Right lobe of liver (tissue), 6 donors: ENCODE data around the gene DLL1. TPM values are rescaled to one million over a fixed set of nuclear protein-coding genes. Genes with fewer than 3 reads are reported as not detected.

Source experiments
- ATAC-seq, 4 donors: fragments of 200-7000 bp; cut with Tn5 transposase; one replicate each; pipeline ENCODE4 v1.9.1; 2020; ENCODE audit warnings: mild to moderate bottlenecking in 4 of 4, moderate library complexity in 4 of 4
- DNase-seq, 3 donors: peaks; one replicate each; pipeline ENCODE4 v3.0.0-alpha.2; 2020
- H3K27ac ChIP-seq, 3 donors: fragments of 200-600 bp; one replicate each; pipeline ENCODE4 v1.8.0; 2022
- H3K27me3 ChIP-seq, 2 donors: fragments of 200-600 bp; one replicate each; pipeline ENCODE4 v1.8.0; 2022
- H3K36me3 ChIP-seq, 4 donors: fragments of 200-600 bp; sonication (generic) in 1 of 4; one replicate each; pipeline versions ENCODE4 v1.5.1 to v1.8.0; 2017 to 2022; ENCODE audit warnings: control low read depth in 1 of 4
- H3K4me1 ChIP-seq, 4 donors: fragments of 200-600 bp; sonication (generic) in 1 of 4; one replicate each; pipeline versions ENCODE4 v1.5.1 to v1.8.0; 2017 to 2022; ENCODE audit warnings: control low read depth in 1 of 4
- H3K4me3 ChIP-seq, 3 donors: fragments of 200-600 bp; one replicate each; pipeline ENCODE4 v1.8.0; 2022
- H3K9me3 ChIP-seq, 4 donors: fragments of 200-600 bp; sonication (generic) in 1 of 4; one replicate each; pipeline versions ENCODE4 v1.5.1 to v1.8.0; 2017 to 2022; ENCODE audit warnings: control low read depth in 1 of 4
- CTCF ChIP-seq, 4 donors: fragments of 200-600 bp in 3 of 4; fragments of 450-650 bp in 1 of 4; IDR thresholded peaks; one replicate each; pipeline versions ENCODE4 v1.5.1 to v1.8.0; 2016 to 2022; ENCODE audit warnings: antibody characterized with exemption in 4 of 4, mild to moderate bottlenecking in 2 of 4
- POLR2A ChIP-seq: fragments of 450-650 bp; IDR thresholded peaks from one replicate; pipeline ENCODE4 v1.6.1; 2017; ENCODE audit warnings: antibody characterized with exemption, mild to moderate bottlenecking
- WGBS: methylation state at CpG from one replicate; pipeline ENCODE4 v1.1.6; 2018; ENCODE audit warnings: low coverage, low lambda C conversion rate; ENCODE audit not compliant: insufficient coverage; ENCODE audit errors: missing lambda C conversion rate; 5-methylcytosine and 5-hydroxymethylcytosine counted together
- intact Hi-C, 2 donors: fragments of 100-400 bp; cut with DNase I; formaldehyde crosslinking; loops; one replicate each; pipeline versions ENCODE4 v1.11.2 to v1.14.1; 2022
- total RNA-seq, 6 experiments: library from RNA; depleted of rRNA in 2 of 6; stranded (reverse); fragments of >200 nt in 2 of 6; fragmentation: NEBNext Ultra II Directional in 3 of 6; extraction: Animal tissue kit (Norgen Biotek cat#: 25700) in 3 of 6; gene quantifications; one replicate each; pipeline versions ENCODE4 v1.1.0 to v1.2.4, GENCODE V29; 2016 to 2023
- donor health status: DM: no; HTN: yes; CAD: no.
- donor health status: DM: no; HTN: no; CAD: no.
- donor health status: DM: no; HTN: no; CAD: no.
- donor health status: DM: no; HTN: yes; CAD: no.
- donor health status: DM: no; HTN: yes; CAD: no.

DLL1 gene
- total RNA-seq, 6 experiments from 2014 or later = 2.0 to 9.6 (median 3.4) TPM

GRCh38 chr6:170316071-170316470, 25.2 kb upstream of the DLL1 start:
- no peak for DNase-seq
- 94% methylated on average over 4 of the region's 4 CpGs for WGBS
- Histone ChIP-seq H3K4me3 (no peak overlapping the region), H3K4me1 (no peaks in the 10 kb centered on the region), H3K27ac (no peak overlapping the region), H3K36me3 (peaks cover 0 to 10% (median 0%) of the 10 kb centered on the region in 4 donors), H3K9me3 (no peaks in the 10 kb centered on the region), H3K27me3 (no peaks in the 10 kb centered on the region)
- intact Hi-C loops = no loop called here
- no peak for ATAC-seq
- no peak for TF ChIP-seq CTCF (IDR thresholded peaks at IDR 0.05)
- no peak for TF ChIP-seq POLR2A

GRCh38 chr6:170314983-170315382, 24.1 kb upstream of the DLL1 start:
- Histone ChIP-seq H3K27me3 (no peaks in the 10 kb centered on the region), H3K4me1 (no peaks in the 10 kb centered on the region), H3K9me3 (no peaks in the 10 kb centered on the region), H3K4me3 (no peak overlapping the region), H3K36me3 (peaks cover 0 to 10% (median 0%) of the 10 kb centered on the region in 4 donors), H3K27ac (no peak overlapping the region)
- no peak for ATAC-seq
- TF ChIP-seq CTCF (IDR thresholded peaks at IDR 0.05) (no peak), POLR2A (no peak)
- DNase-seq = no peak
- intact Hi-C loops = no loop called here
- WGBS = 86% methylated on average over 3 of the region's 5 CpGs

GRCh38 chr6:170313716-170314295, 22.9 kb upstream of the DLL1 start:
- ATAC-seq (no peak), DNase-seq (no peak)
- 83% methylated on average over 4 of the region's 6 CpGs for WGBS
- intact Hi-C loops = no loop called here
- Histone ChIP-seq H3K9me3 (no peaks in the 10 kb centered on the region), H3K27me3 (no peaks in the 10 kb centered on the region), H3K4me3 (no peak overlapping the region), H3K4me1 (peaks cover 0 to 2% (median 0%) of the 10 kb centered on the region in 4 donors), H3K36me3 (peaks cover 0 to 10% (median 0%) of the 10 kb centered on the region in 4 donors), H3K27ac (no peak overlapping the region)
- TF ChIP-seq POLR2A (no peak), CTCF (IDR thresholded peaks at IDR 0.05) (no peak)

- TF ChIP-seq POLR2A (no peak), CTCF (IDR thresholded peaks at IDR 0.05) (no peak)
- Histone ChIP-seq H3K4me1 (peaks cover 0 to 9% (median 0%) of the 10 kb centered on the region in 4 donors), H3K36me3 (peaks cover 0 to 6% (median 0%) of the 10 kb centered on the region in 4 donors), H3K27ac (no peak overlapping the region), H3K9me3 (no peaks in the 10 kb centered on the region), H3K4me3 (no peak overlapping the region), H3K27me3 (no peaks in the 10 kb centered on the region)
- 90% methylated on average over 1 of the region's 2 CpGs for WGBS
- intact Hi-C loops = no loop called here
- DNase-seq (no peak), ATAC-seq (no peak)
These were observed 22.0 kb upstream of the DLL1 start for GRCh38 chr6:170312876-170313275.
